ENCODE measurements around the gene RNF166.

DNA sequence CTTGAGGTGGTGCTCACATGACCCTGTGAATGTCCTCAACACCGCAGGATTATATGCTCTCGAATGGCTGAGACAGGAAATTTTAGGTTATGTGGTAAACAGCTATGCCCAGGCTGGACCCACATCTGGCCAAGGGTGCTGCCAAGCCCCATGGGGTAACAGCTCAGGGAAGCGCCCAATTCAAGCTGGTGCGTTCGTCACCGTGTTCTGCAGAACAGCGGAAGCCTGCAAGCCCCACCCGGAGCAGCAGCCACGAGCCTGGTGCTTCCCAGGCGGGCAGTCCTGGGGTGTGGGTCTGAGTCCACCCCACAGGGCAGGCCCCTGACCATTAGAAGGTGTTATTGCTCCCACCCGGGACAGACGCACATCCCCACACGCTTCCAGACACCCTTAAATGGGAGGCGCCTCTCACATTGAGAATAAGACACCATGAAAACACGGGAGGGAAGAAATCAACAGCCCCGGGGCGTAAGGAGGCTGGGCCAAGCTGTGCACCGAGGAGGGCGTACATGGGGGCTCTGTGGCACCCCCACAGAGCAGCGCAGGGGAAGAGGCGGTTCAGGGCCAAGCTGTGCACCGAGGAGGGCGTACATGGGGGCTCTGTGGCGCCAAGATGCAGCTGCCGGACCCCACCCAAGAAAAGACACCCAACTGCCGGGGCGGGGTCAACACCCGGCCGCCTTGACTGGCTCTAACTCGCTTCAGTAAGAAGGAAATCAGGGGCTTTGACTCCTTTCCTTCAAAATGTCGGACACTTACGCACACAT, 52.4 kb downstream of the RNF166 start:
- TF ChIP-seq, protein P1, sequence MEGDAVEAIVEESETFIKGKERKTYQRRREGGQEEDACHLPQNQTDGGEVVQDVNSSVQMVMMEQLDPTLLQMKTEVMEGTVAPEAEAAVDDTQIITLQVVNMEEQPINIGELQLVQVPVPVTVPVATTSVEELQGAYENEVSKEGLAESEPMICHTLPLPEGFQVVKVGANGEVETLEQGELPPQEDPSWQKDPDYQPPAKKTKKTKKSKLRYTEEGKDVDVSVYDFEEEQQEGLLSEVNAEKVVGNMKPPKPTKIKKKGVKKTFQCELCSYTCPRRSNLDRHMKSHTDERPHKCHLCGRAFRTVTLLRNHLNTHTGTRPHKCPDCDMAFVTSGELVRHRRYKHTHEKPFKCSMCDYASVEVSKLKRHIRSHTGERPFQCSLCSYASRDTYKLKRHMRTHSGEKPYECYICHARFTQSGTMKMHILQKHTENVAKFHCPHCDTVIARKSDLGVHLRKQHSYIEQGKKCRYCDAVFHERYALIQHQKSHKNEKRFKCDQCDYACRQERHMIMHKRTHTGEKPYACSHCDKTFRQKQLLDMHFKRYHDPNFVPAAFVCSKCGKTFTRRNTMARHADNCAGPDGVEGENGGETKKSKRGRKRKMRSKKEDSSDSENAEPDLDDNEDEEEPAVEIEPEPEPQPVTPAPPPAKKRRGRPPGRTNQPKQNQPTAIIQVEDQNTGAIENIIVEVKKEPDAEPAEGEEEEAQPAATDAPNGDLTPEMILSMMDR (IDR thresholded peaks at IDR 0.05), result no peak
- no peak for TF ChIP-seq POLR2A (IDR thresholded peaks at IDR 0.05)

All from lower leg skin (tissue), 3 donors.